Stimulated activated CD8-positive, alpha-beta memory T cell treated with anti-CD3 and anti-CD28 coated beads, Interleukin-7, amount 100 ng/mL, for 48 hours (primary cell): ENCODE data around the gene C3orf33.
"Not testable (repeated sequence)": the region's sequence is repeated elsewhere in the genome, so short reads cannot be mapped to it uniquely, and the experiment has no call there.

Experiments used
- DNase-seq, 2 donors: peaks; one replicate each; pipeline ENCODE4 v3.0.0-alpha.2; 2020; ENCODE audit warnings: low read depth in 1 of 2; ENCODE audit errors: extremely low read depth in 1 of 2

Gene C3orf33

DNA sequence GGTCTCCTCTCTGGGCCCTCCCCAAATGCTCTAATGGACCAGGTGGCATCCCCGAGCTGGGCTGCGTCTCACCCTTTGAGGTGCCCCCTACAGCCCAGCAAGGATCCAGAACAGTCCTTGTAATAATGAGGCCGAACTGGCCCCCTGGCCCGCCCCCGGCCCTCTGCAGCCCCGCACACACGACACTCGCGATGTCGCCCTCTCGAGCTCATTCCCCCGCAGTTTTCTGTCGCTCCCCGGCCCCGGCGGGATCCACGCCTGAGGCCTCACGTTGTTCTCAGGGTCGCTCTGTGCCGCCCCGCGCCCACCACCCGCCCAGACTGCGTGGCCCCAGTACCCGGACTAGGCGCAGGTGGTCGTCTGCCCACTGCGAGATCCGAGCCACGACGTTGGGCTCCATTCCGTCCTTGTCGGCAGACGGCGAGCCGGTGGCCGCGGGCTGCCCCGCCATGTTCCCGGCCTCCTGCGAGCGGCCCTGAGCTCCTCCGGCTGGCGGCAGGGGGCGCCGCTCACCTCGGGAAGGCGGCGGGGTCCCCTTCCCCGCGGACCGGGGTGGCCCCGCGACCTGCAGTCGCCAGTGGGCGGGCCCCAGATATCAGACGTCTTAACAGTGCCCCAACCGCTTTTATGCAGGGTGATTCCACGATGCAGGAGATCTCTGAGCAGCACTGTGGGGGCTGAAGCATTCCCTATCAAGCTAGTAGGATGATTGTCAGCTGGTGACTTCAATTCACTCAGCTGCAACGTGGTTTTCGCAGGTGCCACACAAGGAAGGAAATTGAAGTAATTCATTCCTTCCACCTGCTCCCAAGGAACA is at the start of gene C3orf33:
C3orf33 (minus strand) TSS at position 477 of the 817 bp plus-strand sequence; CDS start at position 451, 26 bp downstream.
- peak; percentile 55 to 63 for DNase-seq

GRCh38 chr3:155854141-155854940 is 48.3 kb upstream of the C3orf33 start, which contains the start of gene SLC33A1:
Gene SLC33A1 (minus strand): TSS chr3:155854427. CDS start chr3:155853997, 430 bp downstream.
- DNase-seq, result peak; percentile 98 to 99

DNA sequence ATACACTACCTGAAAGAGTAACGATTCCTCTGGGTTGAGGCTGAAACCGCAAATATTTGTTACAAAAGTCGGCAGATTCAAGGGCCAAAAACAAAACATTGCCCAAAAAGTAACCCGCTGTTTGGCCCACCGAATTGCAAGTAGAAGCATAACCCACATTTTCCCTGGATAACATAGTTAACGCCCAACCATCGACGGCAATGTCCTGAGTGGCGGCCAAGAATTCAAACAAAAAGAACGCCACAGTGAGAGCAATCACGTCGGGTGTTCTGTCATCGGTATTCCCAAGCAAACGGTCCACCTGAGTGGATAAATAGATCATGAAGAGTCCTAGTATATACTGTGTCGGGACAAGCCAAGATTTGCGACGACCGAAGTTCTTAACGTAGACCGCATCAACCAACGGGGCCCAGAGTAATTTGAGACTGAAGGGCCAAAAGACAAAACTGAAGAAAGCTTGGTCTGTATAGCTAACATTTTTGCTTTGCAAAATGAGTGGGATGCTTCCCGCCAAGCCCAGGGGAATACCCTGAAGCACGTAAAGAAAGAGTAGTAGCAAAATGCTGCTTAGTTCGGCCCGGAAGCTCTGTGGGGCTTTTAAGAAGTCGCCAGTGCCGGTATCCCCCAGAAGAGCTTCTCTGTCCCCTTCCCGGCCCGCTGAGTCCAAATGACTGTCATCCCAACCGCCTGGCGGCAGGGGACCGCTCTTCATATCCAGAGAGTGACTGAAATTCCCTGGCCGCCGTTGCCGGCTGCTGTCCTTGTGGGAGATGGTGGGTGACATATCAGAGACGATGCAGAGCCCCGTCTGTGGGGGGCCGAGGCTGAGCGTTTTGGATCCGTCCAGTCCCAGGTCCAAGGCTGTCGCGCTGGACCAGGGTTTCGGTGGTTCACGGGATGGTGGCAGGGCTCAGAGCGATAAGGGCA is 47.4 kb upstream of the C3orf33 start:
- no peak for DNase-seq

- no peak for DNase-seq
Observed at GRCh38 chr3:155852341-155852740, 46.3 kb upstream of the C3orf33 start.

DNA sequence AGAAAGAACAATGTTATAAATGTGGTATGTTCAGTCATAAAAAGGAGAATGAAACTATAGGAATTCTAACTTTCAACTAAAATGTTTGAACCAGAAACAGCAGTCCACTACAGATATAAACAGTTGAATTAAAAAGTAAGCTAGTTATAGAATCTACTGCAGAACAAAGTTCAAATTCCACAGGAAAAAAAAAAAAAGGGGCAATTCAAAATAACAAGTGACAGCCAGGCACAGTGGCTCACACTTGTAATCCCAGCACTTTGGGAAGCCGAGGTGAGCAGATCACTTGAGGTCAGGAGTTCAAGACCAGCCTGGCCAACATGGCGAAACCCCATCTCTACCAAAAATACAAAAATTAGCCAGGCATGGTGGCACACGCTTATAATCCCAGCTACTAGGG is 43.3 kb upstream of the C3orf33 start:
- not testable (repeated sequence) for DNase-seq

DNA sequence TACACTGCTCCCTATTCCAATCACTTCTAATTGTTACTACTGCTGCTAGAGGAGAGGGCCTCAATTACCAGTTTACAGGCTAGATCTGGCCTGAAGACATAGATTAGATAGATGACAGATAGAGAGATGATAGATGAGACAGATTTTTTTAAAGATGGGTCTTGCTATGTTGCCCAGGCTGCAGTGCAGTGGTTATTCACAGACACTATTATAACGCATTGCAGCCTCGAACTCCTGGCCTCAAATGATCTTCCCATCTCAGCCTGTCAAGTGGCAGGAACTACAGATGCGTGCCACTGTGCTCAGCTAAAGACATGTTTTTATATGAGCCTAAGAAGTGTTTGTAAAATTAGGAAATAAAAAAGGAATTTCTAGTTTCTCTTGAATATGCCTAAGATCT is 41.9 kb upstream of the C3orf33 start:
- DNase-seq, result no peak

- DNase-seq, result no peak
Observed at GRCh38 chr3:155846119-155846518, 40.0 kb upstream of the C3orf33 start.

DNA sequence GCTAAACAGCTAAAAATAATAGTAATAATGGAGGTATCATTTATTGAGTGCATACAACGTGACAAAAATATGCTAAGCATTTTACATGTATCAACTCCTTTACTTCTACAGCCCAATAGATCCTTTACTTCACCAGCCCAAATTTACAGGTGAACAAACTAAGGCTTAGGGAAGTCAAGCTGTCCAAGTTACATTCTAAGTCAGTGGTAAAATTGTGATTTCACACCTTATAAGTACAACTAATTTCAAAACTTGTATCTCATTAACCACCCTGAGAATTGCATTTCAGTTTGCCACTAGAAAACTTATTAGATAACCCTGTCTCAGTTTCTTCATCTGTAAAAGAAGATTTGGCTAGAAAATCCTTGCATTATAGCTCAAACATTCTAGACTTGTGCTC is 37.5 kb upstream of the C3orf33 start:
- no peak for DNase-seq

DNA sequence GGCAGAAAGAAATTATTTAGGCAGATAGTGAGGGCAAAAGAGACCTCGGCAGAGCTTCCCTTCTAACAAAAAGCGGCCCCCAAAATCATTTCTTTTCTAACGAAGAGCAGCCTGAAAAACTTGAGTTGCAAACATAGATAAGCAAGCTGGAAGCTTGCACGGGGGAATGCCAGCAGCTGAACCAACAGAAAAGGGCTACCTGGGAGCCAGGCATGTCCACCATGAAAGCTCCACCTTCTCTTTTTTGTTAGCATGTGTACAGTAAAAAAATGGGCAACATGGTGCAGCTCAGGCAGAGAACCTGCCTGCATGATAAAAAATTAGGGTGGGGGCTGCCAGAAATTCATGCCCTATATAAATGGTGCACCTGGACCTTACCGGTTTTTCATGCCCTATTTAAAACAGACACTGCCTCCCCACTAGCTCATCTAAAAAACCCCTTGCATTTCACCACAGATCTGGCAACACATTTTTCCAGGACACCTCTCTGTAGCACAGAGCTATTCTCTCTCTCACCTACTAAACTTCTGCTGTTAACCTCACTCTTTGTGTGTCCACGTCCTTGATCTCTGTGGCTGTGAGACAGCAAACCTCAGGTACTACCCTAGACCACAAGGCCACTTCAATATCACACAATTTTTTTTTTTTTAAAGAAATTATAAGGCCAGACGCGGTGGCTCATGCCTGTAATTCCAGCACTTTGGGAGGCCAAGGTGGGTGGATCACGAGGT is 29.4 kb upstream of the C3orf33 start:
- no peak for DNase-seq

- not testable (repeated sequence) for DNase-seq
Observed at GRCh38 chr3:155828490-155829098, 22.5 kb upstream of the C3orf33 start.

DNA sequence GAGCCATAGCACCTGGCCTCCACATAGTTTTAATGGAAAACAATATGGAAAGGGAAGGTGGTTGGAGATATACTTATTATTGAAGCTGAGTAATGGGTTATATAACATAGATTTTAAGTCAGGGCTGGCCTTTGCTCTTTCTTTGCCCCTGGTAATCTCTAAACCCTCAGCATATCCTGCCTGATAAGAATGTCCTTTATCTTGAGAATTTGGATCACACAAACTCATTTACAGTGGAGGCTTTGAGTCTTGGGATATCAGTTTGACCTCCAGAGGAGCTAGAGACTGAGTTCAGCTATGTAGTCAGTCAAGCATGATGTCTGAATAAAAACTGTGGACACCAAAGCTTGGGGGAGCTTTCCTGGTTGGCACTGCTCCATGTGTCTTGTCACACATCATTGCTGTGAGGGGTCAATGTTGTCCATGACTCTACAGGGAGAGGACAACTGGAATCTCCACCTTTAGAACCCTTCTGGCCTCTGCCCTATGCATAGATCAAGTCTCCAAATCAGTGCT is 9.0 kb upstream of the C3orf33 start:
- DNase-seq, result no peak

DNA sequence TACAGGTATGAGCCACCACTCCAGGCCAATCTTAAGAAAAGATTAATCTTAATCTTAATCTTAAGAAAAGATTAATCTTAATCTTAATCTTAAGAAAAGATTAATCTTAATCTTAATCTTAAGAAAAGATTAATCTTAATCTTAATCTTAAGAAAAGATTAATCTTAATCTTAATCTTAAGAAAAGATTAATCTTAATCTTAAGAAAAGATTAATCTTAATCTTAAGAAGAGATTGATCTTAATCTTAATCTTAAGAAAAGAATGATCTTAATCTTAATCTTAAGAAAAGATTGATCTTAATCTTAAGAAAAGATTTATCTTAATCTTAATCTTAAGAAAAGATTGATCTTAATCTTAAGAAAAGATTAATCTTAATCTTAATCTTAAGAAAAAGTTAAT is 7.1 kb upstream of the C3orf33 start:
- not testable (repeated sequence) for DNase-seq

GRCh38 chr3:155809181-155809580 is 3.1 kb upstream of the C3orf33 start:
- DNase-seq, result no peak

- no peak for DNase-seq
Observed at GRCh38 chr3:155807823-155808222, 1.7 kb upstream of the C3orf33 start.

DNA sequence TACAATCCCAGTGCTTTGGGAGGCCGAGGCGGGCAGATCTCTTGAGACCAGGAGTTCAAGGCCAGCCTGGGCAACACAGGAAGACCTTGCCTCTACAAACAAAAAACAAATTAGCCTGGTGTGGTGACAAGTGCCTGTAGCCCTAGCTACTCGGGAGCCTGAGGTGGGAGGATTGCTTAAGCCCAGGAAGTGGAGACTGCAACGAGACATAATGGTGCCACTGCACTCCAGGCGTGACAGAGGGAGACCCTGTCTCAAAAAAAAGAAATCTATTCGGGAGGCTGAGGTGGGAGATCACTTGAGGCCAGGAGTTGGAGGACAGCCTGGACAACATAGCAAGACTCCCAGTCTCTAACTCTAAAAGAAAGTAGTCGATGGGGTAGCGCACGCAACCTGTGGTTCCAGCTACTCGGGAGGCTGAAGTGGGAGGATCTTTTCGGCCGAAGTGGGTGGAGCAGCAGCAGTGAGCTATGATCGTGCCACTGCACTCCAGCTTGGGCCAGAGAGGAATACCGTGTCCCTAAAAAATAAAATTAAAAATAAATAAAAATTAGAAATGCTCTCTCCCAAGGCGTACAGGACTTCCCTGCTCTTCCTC is 775 bp downstream of the C3orf33 start:
- peak in 1 of 2 donors; percentile 47 for DNase-seq

- DNase-seq, result no peak
Observed at GRCh38 chr3:155804323-155804722, 1.8 kb downstream of the C3orf33 start.

DNA sequence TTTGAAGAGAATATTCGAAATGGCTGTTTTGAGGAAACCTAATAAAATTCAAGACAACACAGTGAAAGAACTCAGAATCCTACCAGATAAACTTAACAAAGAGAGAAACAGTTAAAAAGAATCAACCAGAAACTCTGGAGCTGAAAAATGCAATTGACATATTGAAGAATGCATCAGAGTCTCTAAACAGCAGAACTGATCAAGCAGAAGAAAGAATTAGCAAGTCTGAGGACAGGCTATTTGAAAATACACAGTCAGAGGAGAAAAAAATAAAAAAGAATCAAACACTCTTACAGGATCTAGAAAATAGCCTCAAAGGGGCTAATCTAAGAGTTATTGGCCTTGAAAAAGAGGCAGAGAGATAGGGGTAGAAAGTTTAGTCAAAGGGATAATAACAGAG is 13.5 kb downstream of the C3orf33 start:
- no peak for DNase-seq

DNA sequence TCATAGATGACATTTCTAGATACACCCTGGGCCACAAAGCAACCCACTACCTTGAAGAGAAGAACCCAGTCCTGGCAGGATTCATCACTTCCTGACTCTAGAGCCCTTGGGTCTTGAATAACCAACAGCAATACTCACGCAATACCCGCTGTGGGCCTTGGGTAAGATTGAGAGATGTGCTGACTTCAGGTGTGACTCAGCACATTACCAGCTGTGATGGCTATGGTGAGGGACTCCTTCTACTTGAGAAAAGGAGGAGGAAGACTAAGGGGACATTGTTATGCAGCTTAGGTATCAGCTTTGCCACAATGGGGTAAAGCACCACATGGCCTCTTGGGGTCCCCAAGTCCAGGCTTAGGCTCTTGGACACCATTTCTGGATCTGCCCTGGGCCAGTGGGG is 14.9 kb downstream of the C3orf33 start:
- DNase-seq, result no peak

DNA sequence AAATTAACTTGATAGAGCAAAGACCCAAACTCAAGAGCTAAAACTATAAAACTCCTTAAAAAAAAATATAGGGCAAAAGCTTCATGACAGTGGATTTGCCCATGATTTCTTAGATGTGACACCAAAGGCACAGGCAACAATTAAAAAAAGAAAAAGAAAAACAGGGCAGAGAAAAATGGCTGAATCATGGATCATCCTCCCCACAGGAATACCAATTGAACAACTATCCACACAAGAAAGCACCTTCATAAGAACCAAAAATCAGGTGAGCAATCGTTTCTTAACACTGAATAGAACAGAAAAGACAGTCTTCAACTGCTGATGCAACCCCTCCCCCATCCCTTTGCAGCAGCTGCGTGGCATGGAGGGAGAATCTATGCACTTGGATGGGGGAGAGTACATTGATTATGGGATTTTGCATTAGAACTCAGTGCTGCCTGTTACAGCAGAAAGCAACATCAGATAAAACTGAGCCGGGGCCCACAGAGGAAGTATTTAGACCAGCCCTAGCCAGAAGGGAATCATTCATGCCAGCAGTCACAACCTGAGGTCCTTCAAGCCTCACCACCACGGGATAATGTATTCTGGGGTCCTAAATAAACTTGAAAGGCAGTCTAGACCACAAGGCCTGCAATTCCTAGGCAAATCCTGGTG is 15.7 kb downstream of the C3orf33 start:
- no peak for DNase-seq
